ENCODE results near the gene CLCN7. TPM values are rescaled to one million over a fixed set of nuclear protein-coding genes. Genes with fewer than 3 reads are reported as not detected.

Gene CLCN7
- total RNA-seq, 2 experiments from 2014 or later, result 41.9 to 43.9 TPM

GRCh38 chr16:1428511-1428910 lies 46.3 kb downstream of the CLCN7 start:
- DNase-seq, result peak; percentile 65
- Mint-ChIP-seq H3K27ac (no peak overlapping the region), H3K4me1 (ENCODE audit: low read depth) (peaks cover 3% of the 10 kb centered on the region), H3K4me3 (no peak overlapping the region), H3K9me3 (ENCODE audit: insufficient read depth) (no peaks in the 10 kb centered on the region), H3K36me3 (ENCODE audit: low read depth) (no peaks in the 10 kb centered on the region), H3K27me3 (ENCODE audit: low read depth) (no peaks in the 10 kb centered on the region)
- CTCF ChIA-PET, result interaction anchor here (1.2 kb wide), 1 partner anchor 149 kb away, joined by 4 read pairs; no protein-coding TSS in a partner anchor
- POLR2A ChIA-PET, result interaction anchor here (0.6 kb wide), 1 partner anchor 131 kb away, joined by 3 read pairs; no protein-coding TSS in a partner anchor
- peak; percentile 70 for ATAC-seq

DNA sequence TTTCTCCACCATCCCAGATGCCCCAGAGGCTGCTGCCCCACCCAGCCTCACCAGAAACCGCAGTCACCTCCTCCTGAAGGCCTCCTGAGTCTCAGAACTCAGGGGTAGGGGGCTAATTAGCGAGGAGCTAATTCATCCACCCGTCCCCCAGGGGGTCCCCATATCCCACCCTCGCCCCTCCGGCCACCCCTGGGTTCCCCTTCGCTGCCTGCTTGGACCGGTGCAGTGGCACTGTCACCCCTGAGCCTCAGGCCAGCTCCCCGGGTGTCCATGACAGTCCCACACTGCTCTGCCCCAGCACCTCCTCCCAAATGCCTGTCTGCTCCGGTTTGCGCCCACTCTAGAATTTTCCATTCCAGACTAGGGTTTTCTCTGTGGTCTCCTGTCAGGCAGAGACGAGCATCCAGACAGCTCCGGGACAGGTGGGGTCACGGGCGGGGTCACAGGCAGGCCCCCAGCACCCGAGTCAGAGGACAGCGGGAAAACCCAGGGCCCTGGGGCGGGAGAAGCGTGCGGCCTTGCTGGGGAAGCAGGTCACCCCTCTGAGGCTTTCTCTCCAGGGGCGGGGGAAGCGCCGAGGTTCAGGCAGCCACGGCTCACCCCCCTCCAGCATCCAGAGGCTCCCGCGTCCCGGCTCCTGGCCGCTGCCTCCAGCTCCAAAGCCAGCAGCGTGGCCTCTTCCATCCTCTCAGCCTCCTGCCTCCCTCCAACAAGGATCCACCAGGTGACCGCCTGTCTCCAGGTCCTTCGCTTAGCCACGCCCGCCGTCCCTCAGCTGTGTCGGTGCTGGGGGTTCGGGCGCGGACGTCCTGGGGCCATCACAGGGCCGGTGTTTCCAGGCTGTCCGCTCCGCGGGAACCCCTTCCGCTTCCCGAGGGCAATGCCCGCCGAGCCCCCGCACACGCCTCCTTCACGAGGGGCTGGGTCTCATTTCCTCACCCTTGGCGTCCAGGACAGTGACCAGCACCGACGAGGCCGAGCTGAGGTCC lies 47.1 kb downstream of the CLCN7 start:
- H3K27me3 Mint-ChIP-seq (ENCODE audit: low read depth), result no peaks in the 10 kb centered on the region
- ATAC-seq (no peak), DNase-seq (no peak)
- H3K4me3 Mint-ChIP-seq, result no peak overlapping the region
- H3K36me3 Mint-ChIP-seq (ENCODE audit: low read depth), result no peaks in the 10 kb centered on the region
- no peak overlapping the region for H3K27ac Mint-ChIP-seq
- POLR2A ChIA-PET, result interaction anchor here (0.6 kb wide), 1 partner anchor 132 kb away, joined by 3 read pairs; no protein-coding TSS in a partner anchor
- peaks cover 3% of the 10 kb centered on the region for H3K4me1 Mint-ChIP-seq (ENCODE audit: low read depth)
- no peaks in the 10 kb centered on the region for H3K9me3 Mint-ChIP-seq (ENCODE audit: insufficient read depth)
- CTCF ChIA-PET, result interaction anchor here (1.2 kb wide), 1 partner anchor 150 kb away, joined by 4 read pairs; no protein-coding TSS in a partner anchor

GRCh38 chr16:1426734-1427471 lies 47.9 kb downstream of the CLCN7 start:
- POLR2A ChIA-PET, result interaction anchor here (1.0 kb wide), 1 partner anchor 49 kb away, joined by 4 read pairs; no protein-coding TSS in a partner anchor

GRCh38 chr16:1425616-1426370 lies 49.0 kb downstream of the CLCN7 start:
- Mint-ChIP-seq H3K27ac (no peak overlapping the region), H3K9me3 (ENCODE audit: insufficient read depth) (peaks cover 4% of the 10 kb centered on the region), H3K36me3 (ENCODE audit: low read depth) (peaks cover 5% of the 10 kb centered on the region), H3K4me1 (ENCODE audit: low read depth) (peaks cover 11% of the 10 kb centered on the region), H3K27me3 (ENCODE audit: low read depth) (no peaks in the 10 kb centered on the region), H3K4me3 (no peak overlapping the region)
- ATAC-seq, result no peak
- ChIA-PET POLR2A (no interaction called here), CTCF (no interaction called here)
- DNase-seq, result no peak

More at GRCh38 chr16:1426734-1427471, 47.9 kb downstream of the CLCN7 start:
- Mint-ChIP-seq H3K27me3 (ENCODE audit: low read depth) (no peaks in the 10 kb centered on the region), H3K36me3 (ENCODE audit: low read depth) (peaks cover 4% of the 10 kb centered on the region), H3K4me3 (no peak overlapping the region), H3K4me1 (ENCODE audit: low read depth) (peaks cover 5% of the 10 kb centered on the region), H3K9me3 (ENCODE audit: insufficient read depth) (peaks cover 4% of the 10 kb centered on the region), H3K27ac (no peak overlapping the region)
- no peak for ATAC-seq
- no peak for DNase-seq
- CTCF ChIA-PET, result no interaction called here

GRCh38 chr16:1424028-1424427 lies 50.8 kb downstream of the CLCN7 start:
- Mint-ChIP-seq H3K36me3 (ENCODE audit: low read depth) (peaks cover 9% of the 10 kb centered on the region), H3K27ac (no peak overlapping the region), H3K4me3 (no peak overlapping the region), H3K27me3 (ENCODE audit: low read depth) (no peaks in the 10 kb centered on the region), H3K9me3 (ENCODE audit: insufficient read depth) (peaks cover 4% of the 10 kb centered on the region), H3K4me1 (ENCODE audit: low read depth) (peaks cover 17% of the 10 kb centered on the region)
- CTCF ChIA-PET, result no interaction called here
- POLR2A ChIA-PET, result no interaction called here
- DNase-seq (peak; percentile 27), ATAC-seq (no peak)

DNA sequence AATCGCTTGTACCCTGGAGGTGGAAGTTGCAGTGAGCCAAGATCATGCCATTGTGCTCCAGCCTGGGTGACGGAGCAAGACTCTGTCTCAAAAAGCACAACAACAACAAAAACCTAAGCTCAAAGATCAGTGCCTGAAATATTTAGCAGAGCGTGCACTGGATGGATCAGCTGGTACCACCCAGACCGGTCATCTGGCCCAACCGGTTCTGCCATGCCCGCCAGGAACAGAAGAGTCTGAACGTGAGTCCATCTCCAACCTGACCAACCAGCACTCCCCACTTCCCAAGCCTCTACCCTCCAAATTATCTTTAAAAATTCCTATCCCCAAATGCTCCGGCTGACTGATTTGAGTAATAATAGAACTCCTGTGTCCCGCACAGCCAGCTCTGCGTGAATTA lies 52.8 kb downstream of the CLCN7 start:
- ChIA-PET POLR2A (interaction anchor here (1.2 kb wide), 1 partner anchor 360 kb away, joined by 3 read pairs; no protein-coding TSS in a partner anchor), CTCF (interaction anchor here (0.9 to 2.1 kb wide), 2 partner anchors 10 to 58 kb away, joined by 4 to 6 read pairs; no protein-coding TSS in a partner anchor)
- peaks cover 29% of the 10 kb centered on the region for H3K4me1 Mint-ChIP-seq (ENCODE audit: low read depth)

GRCh38 chr16:1420111-1420539 lies 54.7 kb downstream of the CLCN7 start:
- Mint-ChIP-seq H3K9me3 (ENCODE audit: insufficient read depth) (peaks cover 4% of the 10 kb centered on the region), H3K36me3 (ENCODE audit: low read depth) (peaks cover 13% of the 10 kb centered on the region), H3K27ac (peak overlapping the region; percentile 99), H3K4me3 (peak overlapping the region; percentile 90), H3K4me1 (ENCODE audit: low read depth) (peaks cover 33% of the 10 kb centered on the region), H3K27me3 (ENCODE audit: low read depth) (no peaks in the 10 kb centered on the region)
- DNase-seq (peak; percentile 29), ATAC-seq (peak; percentile 5)
- POLR2A ChIA-PET, result interaction anchor here (0.7 to 2.3 kb wide), 17 partner anchors 15 to 545 kb away, joined by 3 to 11 read pairs (median 5); partner anchors contain the start of genes FAHD1, JPT2, MAPK8IP3 and NME3
- CTCF ChIA-PET, result interaction anchor here (0.9 to 2.1 kb wide), 5 partner anchors 8 to 352 kb away, joined by 3 to 6 read pairs (median 4); partner anchors contain the start of genes EME2, JPT2, MRPS34 and TMEM204

More for the DNA sequence above, 52.8 kb downstream of the CLCN7 start:
- peaks cover 13% of the 10 kb centered on the region for H3K36me3 Mint-ChIP-seq (ENCODE audit: low read depth)
- DNase-seq (no peak), ATAC-seq (no peak)
- H3K9me3 Mint-ChIP-seq (ENCODE audit: insufficient read depth), result peaks cover 4% of the 10 kb centered on the region
- no peaks in the 10 kb centered on the region for H3K27me3 Mint-ChIP-seq (ENCODE audit: low read depth)
- peak overlapping the region; percentile 99 for H3K27ac Mint-ChIP-seq
- peak overlapping the region; percentile 90 for H3K4me3 Mint-ChIP-seq

GRCh38 chr16:1416521-1416941 lies 58.3 kb downstream of the CLCN7 start:
- Mint-ChIP-seq H3K4me3 (no peak overlapping the region), H3K27me3 (ENCODE audit: low read depth) (no peaks in the 10 kb centered on the region), H3K36me3 (ENCODE audit: low read depth) (peaks cover 12% of the 10 kb centered on the region), H3K9me3 (ENCODE audit: insufficient read depth) (no peaks in the 10 kb centered on the region), H3K27ac (peak overlapping the region; percentile 65), H3K4me1 (ENCODE audit: low read depth) (peaks cover 34% of the 10 kb centered on the region)
- ATAC-seq (no peak), DNase-seq (no peak)
- POLR2A ChIA-PET, result no interaction called here
- CTCF ChIA-PET, result interaction anchor here (1.2 kb wide), 1 partner anchor 53 kb away, joined by 3 read pairs; no protein-coding TSS in a partner anchor

DNA sequence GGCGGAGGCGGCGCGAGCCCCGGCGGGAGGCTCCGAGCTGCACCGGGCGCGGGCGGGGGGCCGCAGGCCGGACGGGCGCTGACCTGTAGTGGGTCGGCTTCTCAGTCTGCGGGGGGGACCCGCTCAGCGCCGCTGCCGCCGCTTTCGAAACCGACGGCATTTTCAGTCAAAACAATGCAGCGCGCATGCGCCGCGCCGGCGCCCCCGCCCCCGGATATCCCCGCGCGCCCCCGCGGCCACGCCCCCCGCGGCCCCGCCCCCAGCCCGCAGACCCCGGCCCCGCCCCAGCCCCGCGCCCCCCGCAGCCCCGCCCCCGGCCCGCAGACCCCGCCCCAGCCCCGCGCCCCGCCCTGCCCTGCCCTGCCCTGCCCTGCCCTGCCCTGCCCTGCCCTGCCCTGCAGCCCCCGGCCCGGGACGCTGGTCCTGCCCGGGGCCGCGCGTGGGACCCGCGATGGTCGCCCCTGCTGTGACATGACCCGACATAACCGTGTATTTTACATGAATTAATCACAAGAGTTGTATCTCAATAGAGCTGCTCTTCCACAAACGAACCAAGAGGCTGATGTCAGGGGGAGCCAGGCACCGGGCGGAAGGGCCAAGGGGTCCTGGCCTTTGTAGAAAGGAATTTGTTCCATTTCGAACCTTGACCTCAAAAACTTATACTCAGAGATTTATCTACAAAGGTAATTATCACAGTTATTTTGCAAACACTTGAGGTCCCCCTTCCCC lies 60.1 kb downstream of the CLCN7 start, which contains the start of gene UNKL:
Gene UNKL (minus strand): TSS at position 173 of the 729 bp plus-strand sequence. CDS start 13 bp downstream, at position 160.
- H3K4me1 Mint-ChIP-seq (ENCODE audit: low read depth), result peaks cover 28% of the 10 kb centered on the region
- peaks cover 12% of the 10 kb centered on the region for H3K36me3 Mint-ChIP-seq (ENCODE audit: low read depth)
- peak within 1 kb of the TSS; percentile 81 for H3K4me3 Mint-ChIP-seq
- ChIA-PET POLR2A (interaction anchor here (0.6 to 1.2 kb wide), 2 partner anchors 18 to 103 kb away, joined by 4 to 5 read pairs; no protein-coding TSS in a partner anchor), CTCF (no interaction called here)
- H3K27me3 Mint-ChIP-seq (ENCODE audit: low read depth), result no peaks in the 10 kb centered on the region
- peak; percentile 88 for DNase-seq
- peak within 1 kb of the TSS; percentile 92 for H3K27ac Mint-ChIP-seq
- ATAC-seq, result peak; percentile 70
- no peaks in the 10 kb centered on the region for H3K9me3 Mint-ChIP-seq (ENCODE audit: insufficient read depth)
